ENCODE measurements around the gene ORC5.

The ORC5 gene

DNA sequence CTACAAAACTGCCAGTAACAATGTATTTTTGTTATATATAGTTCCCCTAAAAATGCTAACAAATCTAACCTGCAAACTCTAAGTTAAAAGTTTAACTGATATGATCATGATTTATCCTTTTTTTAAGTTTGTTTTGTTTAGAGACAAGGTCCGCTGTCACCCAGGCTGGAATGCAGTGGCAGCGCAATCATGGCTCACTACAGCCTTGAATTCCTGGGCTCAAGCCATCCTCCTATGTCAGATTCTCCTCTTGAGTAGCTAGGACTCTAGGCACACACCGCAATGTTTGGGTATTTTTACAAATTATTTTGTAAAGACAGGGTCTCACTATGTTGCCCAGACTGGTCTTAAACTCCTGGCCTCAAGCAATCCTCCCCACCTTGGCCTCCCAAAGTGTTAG lies 46.6 kb downstream of the ORC5 start:
- no peak overlapping the region for H3K27ac ChIP-seq (ENCODE audit: low read depth, low read length)
- H3K9me2 ChIP-seq (replicated peaks; ENCODE audit: insufficient read depth, low read length): no peaks in the 10 kb centered on the region
- peaks cover 6% of the 10 kb centered on the region; the same call in 1 of the 2 replicates for H3F3A ChIP-seq (ENCODE audit: insufficient read depth)
- H3K4me3 ChIP-seq (ENCODE audit: insufficient read depth, low read length, poor library complexity, severe bottlenecking): no peak overlapping the region
- no peak overlapping the region for H3K4me2 ChIP-seq (ENCODE audit: low read depth, low read length, poor library complexity, severe bottlenecking)
- no peak overlapping the region for H2AFZ ChIP-seq (ENCODE audit: low read depth, low read length, severe bottlenecking)
- no peaks in the 10 kb centered on the region for H3K9me3 ChIP-seq (ENCODE audit: insufficient read depth, low read length)
- H3K9ac ChIP-seq (ENCODE audit: low read length): no peak overlapping the region
- TF ChIP-seq, protein P1, sequence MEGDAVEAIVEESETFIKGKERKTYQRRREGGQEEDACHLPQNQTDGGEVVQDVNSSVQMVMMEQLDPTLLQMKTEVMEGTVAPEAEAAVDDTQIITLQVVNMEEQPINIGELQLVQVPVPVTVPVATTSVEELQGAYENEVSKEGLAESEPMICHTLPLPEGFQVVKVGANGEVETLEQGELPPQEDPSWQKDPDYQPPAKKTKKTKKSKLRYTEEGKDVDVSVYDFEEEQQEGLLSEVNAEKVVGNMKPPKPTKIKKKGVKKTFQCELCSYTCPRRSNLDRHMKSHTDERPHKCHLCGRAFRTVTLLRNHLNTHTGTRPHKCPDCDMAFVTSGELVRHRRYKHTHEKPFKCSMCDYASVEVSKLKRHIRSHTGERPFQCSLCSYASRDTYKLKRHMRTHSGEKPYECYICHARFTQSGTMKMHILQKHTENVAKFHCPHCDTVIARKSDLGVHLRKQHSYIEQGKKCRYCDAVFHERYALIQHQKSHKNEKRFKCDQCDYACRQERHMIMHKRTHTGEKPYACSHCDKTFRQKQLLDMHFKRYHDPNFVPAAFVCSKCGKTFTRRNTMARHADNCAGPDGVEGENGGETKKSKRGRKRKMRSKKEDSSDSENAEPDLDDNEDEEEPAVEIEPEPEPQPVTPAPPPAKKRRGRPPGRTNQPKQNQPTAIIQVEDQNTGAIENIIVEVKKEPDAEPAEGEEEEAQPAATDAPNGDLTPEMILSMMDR (IDR thresholded peaks at IDR 0.05; ENCODE audit: insufficient read depth, low read length, poor library complexity, severe bottlenecking): no peak
- no peak for TF ChIP-seq EZH2phosphoT487 (conservative IDR thresholded peaks at IDR 0.05; ENCODE audit: low read length)
- no peaks in the 10 kb centered on the region for H4K20me1 ChIP-seq (ENCODE audit: low read depth, low read length)
- H3K79me2 ChIP-seq (ENCODE audit: insufficient read depth, low read length): no peaks in the 10 kb centered on the region
- no peaks in the 10 kb centered on the region for H3K27me3 ChIP-seq (ENCODE audit: low read length)
- H3K36me3 ChIP-seq (ENCODE audit: low read length): peaks cover 32% of the 10 kb centered on the region

DNA sequence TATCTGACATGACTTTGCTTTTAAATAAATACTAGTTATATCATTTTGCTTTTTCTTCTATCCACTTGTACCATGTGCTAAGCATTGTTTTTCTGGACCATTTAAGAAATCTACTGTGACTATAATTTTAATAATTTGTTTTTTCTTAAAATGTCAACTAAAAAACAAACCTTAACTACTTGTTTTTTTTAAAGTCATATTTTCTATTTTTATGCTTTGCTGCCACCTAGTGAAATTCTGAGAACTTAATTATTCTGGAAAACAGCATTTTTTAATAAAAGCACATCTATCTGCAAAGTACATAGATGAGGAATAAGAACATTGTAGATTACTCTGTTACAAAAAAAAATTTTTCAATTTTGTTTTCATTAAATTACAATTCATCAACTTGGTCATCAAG lies 47.4 kb downstream of the ORC5 start:
- TF ChIP-seq, protein P1 (IDR thresholded peaks at IDR 0.05; ENCODE audit: insufficient read depth, low read length, poor library complexity, severe bottlenecking): peak; percentile 48
- TF ChIP-seq EZH2phosphoT487 (conservative IDR thresholded peaks at IDR 0.05; ENCODE audit: low read length): no peak
- Histone ChIP-seq H3F3A (ENCODE audit: insufficient read depth) (peaks cover 11% of the 10 kb centered on the region; the same call in 1 of the 2 replicates), H3K9ac (ENCODE audit: low read length) (no peak overlapping the region), H3K27me3 (ENCODE audit: low read length) (no peaks in the 10 kb centered on the region), H3K27ac (ENCODE audit: low read depth, low read length) (no peak overlapping the region), H2AFZ (ENCODE audit: low read depth, low read length, severe bottlenecking) (no peak overlapping the region), H3K9me2 (replicated peaks; ENCODE audit: insufficient read depth, low read length) (no peaks in the 10 kb centered on the region), H3K79me2 (ENCODE audit: insufficient read depth, low read length) (no peaks in the 10 kb centered on the region; the same call in 1 of the 2 replicates), H3K4me3 (ENCODE audit: insufficient read depth, low read length, poor library complexity, severe bottlenecking) (no peak overlapping the region), H3K9me3 (ENCODE audit: insufficient read depth, low read length) (no peaks in the 10 kb centered on the region), H3K4me2 (ENCODE audit: low read depth, low read length, poor library complexity, severe bottlenecking) (no peak overlapping the region), H3K36me3 (ENCODE audit: low read length) (peaks cover 33% of the 10 kb centered on the region), H4K20me1 (ENCODE audit: low read depth, low read length) (no peaks in the 10 kb centered on the region; the same call in 1 of the 2 replicates)

DNA sequence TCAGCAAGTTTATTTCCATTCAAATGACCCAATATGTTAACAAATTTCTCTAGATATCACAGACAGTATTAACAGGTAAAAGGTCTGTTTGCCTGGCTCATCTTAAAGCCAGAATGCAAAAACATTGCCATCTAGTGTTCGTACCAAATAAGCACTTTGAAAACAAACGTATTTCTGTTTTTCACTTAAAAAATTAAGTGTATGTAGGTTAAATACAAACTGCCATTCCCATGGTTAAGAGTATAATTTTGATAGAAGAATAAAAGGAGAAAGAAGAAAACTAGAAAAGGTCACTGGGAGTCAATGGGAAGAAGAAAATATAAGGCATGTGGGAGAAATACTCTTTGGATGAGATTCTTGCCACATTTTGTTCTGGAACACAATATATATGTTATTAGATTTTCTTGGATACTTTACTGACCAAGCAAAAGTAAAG lies 51.0 kb downstream of the ORC5 start:
- Histone ChIP-seq H3F3A (ENCODE audit: insufficient read depth) (peaks cover 11% of the 10 kb centered on the region; the same call in 1 of the 2 replicates), H3K4me3 (ENCODE audit: insufficient read depth, low read length, poor library complexity, severe bottlenecking) (no peak overlapping the region), H3K36me3 (ENCODE audit: low read length) (peaks cover 33% of the 10 kb centered on the region), H3K79me2 (ENCODE audit: insufficient read depth, low read length) (no peaks in the 10 kb centered on the region; the same call in 1 of the 2 replicates), H3K9me2 (replicated peaks; ENCODE audit: insufficient read depth, low read length) (no peaks in the 10 kb centered on the region), H3K4me2 (ENCODE audit: low read depth, low read length, poor library complexity, severe bottlenecking) (no peak overlapping the region), H3K9ac (ENCODE audit: low read length) (no peak overlapping the region), H3K9me3 (ENCODE audit: insufficient read depth, low read length) (no peaks in the 10 kb centered on the region), H2AFZ (ENCODE audit: low read depth, low read length, severe bottlenecking) (no peak overlapping the region), H3K27me3 (ENCODE audit: low read length) (no peaks in the 10 kb centered on the region), H4K20me1 (ENCODE audit: low read depth, low read length) (no peaks in the 10 kb centered on the region; the same call in 1 of the 2 replicates), H3K27ac (ENCODE audit: low read depth, low read length) (no peak overlapping the region)
- TF ChIP-seq EZH2phosphoT487 (conservative IDR thresholded peaks at IDR 0.05; ENCODE audit: low read length): no peak
- TF ChIP-seq, protein P1 (IDR thresholded peaks at IDR 0.05; ENCODE audit: insufficient read depth, low read length, poor library complexity, severe bottlenecking): peak; percentile 75

Measured in SU-DHL-6 (cell line).